Neuronal stem cell (in vitro differentiated cells): Measurements from ENCODE around the gene RBM4.
"Not testable (repeated sequence)": the region's sequence is repeated elsewhere in the genome, so short reads cannot be mapped to it uniquely, and the experiment has no call there.

Experiments used
- DNase-seq: peaks from one replicate; pipeline ENCODE4 v3.0.0-alpha.2; 2013; ENCODE audit warnings: low spot score
- H2AFZ ChIP-seq: one replicate; pipeline ENCODE4 v1.6.1; 2013; ENCODE audit warnings: mild to moderate bottlenecking, low read length, inconsistent platforms
- H2AK5ac ChIP-seq: 2 replicates; pipeline ENCODE4 v1.6.1; 2013; ENCODE audit warnings: low read depth, mild to moderate bottlenecking, inconsistent platforms, low read length, moderate library complexity, mixed read lengths
- H2BK120ac ChIP-seq: 2 replicates; pipeline ENCODE4 v1.6.1; 2013; ENCODE audit warnings: low read depth, mild to moderate bottlenecking, inconsistent platforms, low read length, moderate library complexity, mixed read lengths
- H2BK12ac ChIP-seq: one replicate; pipeline ENCODE4 v1.6.1; 2013; ENCODE audit warnings: low read length, inconsistent platforms
- H2BK15ac ChIP-seq: 2 replicates; pipeline ENCODE4 v1.6.1; 2013; ENCODE audit warnings: mild to moderate bottlenecking, low read length, inconsistent platforms, mixed read lengths
- H2BK5ac ChIP-seq: one replicate; pipeline ENCODE4 v1.6.1; 2013; ENCODE audit warnings: inconsistent platforms, mild to moderate bottlenecking, low read length, moderate library complexity
- H3K14ac ChIP-seq: one replicate; pipeline ENCODE4 v1.6.1; 2013; ENCODE audit warnings: low read length, inconsistent platforms
- H3K18ac ChIP-seq: 2 replicates; pipeline ENCODE4 v1.6.1; 2013; ENCODE audit warnings: low read length, inconsistent platforms
- H3K23ac ChIP-seq: 2 replicates; pipeline ENCODE4 v1.6.1; 2013; ENCODE audit warnings: low read depth, mild to moderate bottlenecking, mixed read lengths, low read length, inconsistent platforms; ENCODE audit not compliant: poor library complexity
- H3K27ac ChIP-seq: replicated peaks from 3 replicates; pipeline ENCODE4 v1.5.1; 2013; ENCODE audit warnings: low read length, inconsistent platforms
- H3K27me3 ChIP-seq, 3 experiments: 2 replicates each; pipeline ENCODE4 v1.6.1; 2013; ENCODE audit warnings: low read length in 3 of 3, mild to moderate bottlenecking in 2 of 3, inconsistent platforms in 1 of 3, low read depth in 1 of 3, mixed read lengths in 1 of 3, moderate library complexity in 1 of 3; ENCODE audit not compliant: control insufficient read depth in 3 of 3, insufficient read depth in 3 of 3
- H3K36me3 ChIP-seq, 2 donors: replicated peaks in 1 of 2; 2 replicates each; pipeline ENCODE4 v1.6.1; 2013; ENCODE audit warnings: low read length in 2 of 2; ENCODE audit not compliant: control insufficient read depth in 2 of 2, insufficient read depth in 2 of 2
- H3K4ac ChIP-seq: 2 replicates; pipeline ENCODE4 v1.6.1; 2013; ENCODE audit warnings: inconsistent platforms, mild to moderate bottlenecking, low read length, moderate library complexity
- H3K4me1 ChIP-seq, 2 donors: 1 replicate in 1 of 2; 2 replicates in 1 of 2; pipeline ENCODE4 v1.6.1; 2013; ENCODE audit warnings: low read length in 2 of 2, low read depth in 1 of 2; ENCODE audit not compliant: control insufficient read depth in 2 of 2, insufficient read depth in 1 of 2
- H3K4me2 ChIP-seq: one replicate; pipeline ENCODE4 v1.6.1; 2013; ENCODE audit warnings: mild to moderate bottlenecking, low read length, inconsistent platforms; ENCODE audit not compliant: insufficient read depth, poor library complexity, severe bottlenecking
- H3K4me3 ChIP-seq, 2 donors: 2 replicates each; pipeline ENCODE4 v1.5.1; 2013; ENCODE audit warnings: low read length in 2 of 2, mild to moderate bottlenecking in 2 of 2, inconsistent platforms in 1 of 2, moderate library complexity in 1 of 2
- H3K79me1 ChIP-seq: one replicate; pipeline ENCODE4 v1.6.1; 2013; ENCODE audit warnings: low read depth, mild to moderate bottlenecking, inconsistent platforms, low read length, moderate library complexity
- H3K9ac ChIP-seq: one replicate; pipeline ENCODE4 v1.6.1; 2013; ENCODE audit warnings: mild to moderate bottlenecking, low read depth, low read length, inconsistent platforms; ENCODE audit not compliant: poor library complexity
- H3K9me3 ChIP-seq, 2 donors: replicated peaks in 1 of 2; 2 replicates each; pipeline versions ENCODE3 to v1.6.1; 2013; ENCODE audit warnings: low read length in 2 of 2, mild to moderate bottlenecking in 2 of 2, inconsistent platforms in 1 of 2, low read depth in 1 of 2, mixed read lengths in 1 of 2, moderate library complexity in 1 of 2; ENCODE audit not compliant: control insufficient read depth in 2 of 2, insufficient read depth in 1 of 2
- H4K8ac ChIP-seq: one replicate; pipeline ENCODE4 v1.6.1; 2013; ENCODE audit warnings: low read depth, mild to moderate bottlenecking, inconsistent platforms, low read length, moderate library complexity
- H4K91ac ChIP-seq: one replicate; pipeline ENCODE4 v1.6.1; 2013; ENCODE audit warnings: low read length, low read depth, mild to moderate bottlenecking, inconsistent platforms; ENCODE audit not compliant: poor library complexity
- WGBS, 2 donors: extraction: QIAGEN DNeasy Blood & Tissue Kit; methylation state at CpG; one replicate each; pipeline ENCODE4 v1.1.7; 2013; ENCODE audit warnings: missing lambda C conversion rate in 2 of 2, mixed read lengths in 1 of 2; ENCODE audit not compliant: insufficient read length in 2 of 2, insufficient replicate concordance in 1 of 2; ENCODE audit errors: extremely low coverage in 2 of 2; 5-methylcytosine and 5-hydroxymethylcytosine counted together

Gene RBM4

DNA sequence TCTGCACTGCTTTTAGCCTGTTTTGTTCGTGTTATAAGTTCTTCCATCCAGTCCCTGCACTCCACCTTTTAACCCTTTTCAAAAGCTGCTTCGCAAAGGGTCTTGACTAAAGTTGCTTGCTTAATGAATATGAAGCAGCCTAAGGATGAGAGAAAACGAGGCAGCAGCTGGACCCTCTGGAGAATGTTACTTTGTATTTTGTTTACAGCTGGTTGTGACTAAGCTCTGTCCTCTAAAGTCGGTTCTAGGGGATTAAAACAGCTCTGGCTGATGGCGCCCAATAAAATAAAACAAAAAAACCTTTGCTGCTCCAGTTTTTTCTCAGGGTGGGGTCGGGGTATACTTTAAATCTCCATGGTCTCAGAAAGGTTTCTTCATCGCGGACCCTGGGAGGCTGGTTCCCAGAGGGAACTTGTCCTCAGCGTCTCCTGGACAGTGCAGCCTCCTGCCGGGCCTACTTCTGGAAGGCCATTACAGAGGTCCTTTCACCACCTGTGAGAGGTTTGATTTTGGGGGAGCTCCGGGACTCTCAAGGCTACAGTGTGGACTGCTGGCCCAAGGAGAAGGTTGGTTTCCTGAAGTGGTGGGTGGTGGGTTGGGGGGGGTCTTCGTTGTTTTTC, 836 bp upstream of the RBM4 start:
- no peak overlapping the region for H3K23ac ChIP-seq
- H3K9ac ChIP-seq: no peak overlapping the region
- no peak overlapping the region for H4K8ac ChIP-seq
- peak overlapping the region; percentile 83 for H2AFZ ChIP-seq
- H3K36me3 ChIP-seq: peaks cover 18 to 75% of the 10 kb centered on the region in 2 donors
- DNase-seq: peak; percentile 20
- peak overlapping the region; percentile 58 for H3K18ac ChIP-seq
- H2BK12ac ChIP-seq: no peak overlapping the region
- H2BK120ac ChIP-seq: no peak overlapping the region
- no peak overlapping the region for H3K4ac ChIP-seq
- H2BK15ac ChIP-seq: no peak overlapping the region
- H3K79me1 ChIP-seq: no peaks in the 10 kb centered on the region
- peaks cover 10 to 32% of the 10 kb centered on the region in 2 donors for H3K4me1 ChIP-seq
- WGBS, 2 donors: no CpG with 5 or more reads among the region's 12 CpGs
- H3K14ac ChIP-seq: no peak overlapping the region
- peak overlapping the region; percentile 28 for H3K4me2 ChIP-seq
- H2BK5ac ChIP-seq: no peak overlapping the region
- no peaks in the 10 kb centered on the region for H3K27me3 ChIP-seq
- no peaks in the 10 kb centered on the region for H3K9me3 ChIP-seq
- H2AK5ac ChIP-seq: peak overlapping the region; percentile 40
- peak overlapping the region; percentile 75 for H3K27ac ChIP-seq
- peak overlapping the region; percentile 50 to 53 for H3K4me3 ChIP-seq
- no peak overlapping the region for H4K91ac ChIP-seq

DNA sequence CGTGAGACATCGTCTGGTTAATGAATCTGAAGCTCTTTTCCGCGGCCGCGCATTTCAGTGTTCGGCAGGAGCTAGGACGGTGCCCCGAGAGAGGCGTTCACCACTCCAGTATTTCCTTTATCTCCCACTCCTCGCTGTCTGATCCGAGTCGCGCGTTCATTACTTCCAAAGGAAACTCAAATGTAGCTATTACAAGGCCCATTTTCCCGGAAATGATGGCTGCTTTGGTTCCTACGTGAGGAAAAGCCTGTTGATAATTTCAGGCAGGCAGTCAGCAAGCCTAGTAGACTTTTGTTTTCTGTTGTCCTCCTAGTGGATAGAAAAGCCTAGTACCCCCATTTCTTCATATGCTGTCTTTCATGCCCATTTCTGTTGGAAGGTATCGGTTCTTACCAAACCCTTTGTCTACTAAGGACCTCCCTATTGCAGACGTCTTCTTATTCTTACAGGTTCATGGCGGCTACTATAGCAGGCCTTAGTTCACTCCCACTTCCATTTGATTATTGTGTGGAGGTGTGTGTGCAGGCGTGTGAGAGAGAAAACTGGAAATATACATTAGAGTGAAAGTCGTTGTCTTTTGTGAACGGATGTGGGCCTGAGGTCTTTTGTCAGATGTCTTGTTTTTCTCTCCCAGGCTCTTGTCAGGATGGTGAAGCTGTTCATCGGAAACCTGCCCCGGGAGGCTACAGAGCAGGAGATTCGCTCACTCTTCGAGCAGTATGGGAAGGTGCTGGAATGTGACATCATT, 737 bp downstream of the RBM4 start:
- no CpG with 5 or more reads among the region's 27 CpGs for WGBS, 2 donors
- no peak overlapping the region for H4K8ac ChIP-seq
- H2BK5ac ChIP-seq: no peak overlapping the region
- H4K91ac ChIP-seq: no peak overlapping the region
- peaks cover 6% of the 10 kb centered on the region for H3K79me1 ChIP-seq
- peaks cover 14 to 32% of the 10 kb centered on the region in 2 donors for H3K4me1 ChIP-seq
- no peak overlapping the region for H3K14ac ChIP-seq
- no peak overlapping the region for H2BK120ac ChIP-seq
- peaks cover 26 to 76% of the 10 kb centered on the region in 2 donors for H3K36me3 ChIP-seq
- no peak overlapping the region for H2BK15ac ChIP-seq
- peak overlapping the region; percentile 79 for H3K27ac ChIP-seq
- no peak overlapping the region for H2AK5ac ChIP-seq
- H3K4me3 ChIP-seq: peak overlapping the region; percentile 93
- no peak for DNase-seq
- no peaks in the 10 kb centered on the region for H3K27me3 ChIP-seq
- H2AFZ ChIP-seq: peak overlapping the region; percentile 67
- H3K18ac ChIP-seq: peak overlapping the region; percentile 8
- no peaks in the 10 kb centered on the region for H3K9me3 ChIP-seq
- no peak overlapping the region for H2BK12ac ChIP-seq
- no peak overlapping the region for H3K4ac ChIP-seq
- H3K9ac ChIP-seq: no peak overlapping the region
- H3K4me2 ChIP-seq: peak overlapping the region; percentile 78
- no peak overlapping the region for H3K23ac ChIP-seq

DNA sequence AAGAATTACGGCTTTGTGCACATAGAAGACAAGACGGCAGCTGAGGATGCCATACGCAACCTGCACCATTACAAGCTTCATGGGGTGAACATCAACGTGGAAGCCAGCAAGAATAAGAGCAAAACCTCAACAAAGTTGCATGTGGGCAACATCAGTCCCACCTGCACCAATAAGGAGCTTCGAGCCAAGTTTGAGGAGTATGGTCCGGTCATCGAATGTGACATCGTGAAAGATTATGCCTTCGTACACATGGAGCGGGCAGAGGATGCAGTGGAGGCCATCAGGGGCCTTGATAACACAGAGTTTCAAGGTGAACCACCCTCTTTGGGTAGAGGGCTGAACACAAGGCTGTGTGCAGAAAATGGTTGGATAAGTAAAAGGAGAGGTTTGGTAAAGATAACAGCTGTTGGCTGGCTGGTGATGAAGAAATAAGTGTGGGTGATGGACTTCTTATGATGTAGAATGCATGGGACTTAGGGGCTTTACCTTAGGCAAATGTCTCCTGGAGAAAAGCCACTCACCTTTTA, 1.4 kb downstream of the RBM4 start:
- H3K14ac ChIP-seq, H3K4ac ChIP-seq, H2AFZ ChIP-seq, H2AK5ac ChIP-seq, H2BK120ac ChIP-seq, H2BK12ac ChIP-seq, H4K8ac ChIP-seq, H3K9ac ChIP-seq, H4K91ac ChIP-seq, H3K27ac ChIP-seq, H3K27me3 ChIP-seq, H3K18ac ChIP-seq, DNase-seq, H2BK5ac ChIP-seq, H3K9me3 ChIP-seq, H3K79me1 ChIP-seq, H2BK15ac ChIP-seq, H3K23ac ChIP-seq: not testable (repeated sequence)
- peak overlapping the region; percentile 78 for H3K4me2 ChIP-seq
- no CpG with 5 or more reads among the region's 10 CpGs for WGBS, 2 donors
- peaks cover 14 to 32% of the 10 kb centered on the region in 2 donors for H3K4me1 ChIP-seq
- H3K4me3 ChIP-seq: peak overlapping the region in 1 of 2 donors; percentile 93
- peaks cover 27 to 76% of the 10 kb centered on the region in 2 donors for H3K36me3 ChIP-seq

DNA sequence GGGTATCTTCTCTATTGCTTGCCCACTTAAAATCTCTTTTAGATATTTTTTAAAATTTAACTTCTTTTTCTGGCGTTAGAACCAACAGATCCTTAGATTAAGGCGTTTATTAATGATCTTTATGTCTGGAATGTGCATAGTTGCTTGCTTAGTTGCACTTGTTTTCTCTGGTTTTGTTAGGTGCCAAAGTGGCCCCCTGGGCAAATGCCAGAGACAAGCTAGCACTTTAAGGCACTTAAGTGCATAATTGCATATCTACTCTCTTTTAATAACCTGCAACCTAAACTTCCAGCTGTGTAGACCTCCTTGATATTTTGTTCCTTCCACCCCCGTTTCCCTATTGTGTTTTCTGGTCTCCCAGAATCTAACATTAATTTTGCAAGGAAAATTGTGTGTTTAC, 3.3 kb downstream of the RBM4 start:
- H3K9ac ChIP-seq: no peak overlapping the region
- H3K4me1 ChIP-seq: peaks cover 14 to 32% of the 10 kb centered on the region in 2 donors
- WGBS, 2 donors: no CpG with 5 or more reads among the region's 3 CpGs

More for the DNA sequence above, 3.3 kb downstream of the RBM4 start:
- Histone ChIP-seq H3K4me3 (peak overlapping the region in 1 of 2 donors; percentile 31), H2BK12ac (no peak overlapping the region), H2BK120ac (no peak overlapping the region), H2BK15ac (no peak overlapping the region), H4K91ac (no peak overlapping the region), H3K4ac (no peak overlapping the region), H3K14ac (no peak overlapping the region), H3K27me3 (no peaks in the 10 kb centered on the region), H3K79me1 (peaks cover 6% of the 10 kb centered on the region), H3K9me3 (no peaks in the 10 kb centered on the region), H2BK5ac (no peak overlapping the region), H3K27ac (no peak overlapping the region), H2AFZ (no peak overlapping the region), H3K4me2 (peak overlapping the region; percentile 19), H4K8ac (no peak overlapping the region), H3K18ac (no peak overlapping the region), H2AK5ac (no peak overlapping the region), H3K23ac (no peak overlapping the region), H3K36me3 (peaks cover 44 to 81% of the 10 kb centered on the region in 2 donors)
- DNase-seq: no peak
